Pons (tissue), 1 donor: Measurements from ENCODE around the gene TMEM98.
A peak's percentile ranks its signal among the peaks of the same experiment; 100 is the strongest.
"Not testable (repeated sequence)": the region's sequence is repeated elsewhere in the genome, so short reads cannot be mapped to it uniquely, and the experiment has no call there.

ENCODE experiments used
- DNase-seq: peaks from one replicate; pipeline ENCODE4 v3.0.0-alpha.2; 2016; ENCODE audit warnings: low spot score

TMEM98 gene, protein sequence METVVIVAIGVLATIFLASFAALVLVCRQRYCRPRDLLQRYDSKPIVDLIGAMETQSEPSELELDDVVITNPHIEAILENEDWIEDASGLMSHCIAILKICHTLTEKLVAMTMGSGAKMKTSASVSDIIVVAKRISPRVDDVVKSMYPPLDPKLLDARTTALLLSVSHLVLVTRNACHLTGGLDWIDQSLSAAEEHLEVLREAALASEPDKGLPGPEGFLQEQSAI

DNA sequence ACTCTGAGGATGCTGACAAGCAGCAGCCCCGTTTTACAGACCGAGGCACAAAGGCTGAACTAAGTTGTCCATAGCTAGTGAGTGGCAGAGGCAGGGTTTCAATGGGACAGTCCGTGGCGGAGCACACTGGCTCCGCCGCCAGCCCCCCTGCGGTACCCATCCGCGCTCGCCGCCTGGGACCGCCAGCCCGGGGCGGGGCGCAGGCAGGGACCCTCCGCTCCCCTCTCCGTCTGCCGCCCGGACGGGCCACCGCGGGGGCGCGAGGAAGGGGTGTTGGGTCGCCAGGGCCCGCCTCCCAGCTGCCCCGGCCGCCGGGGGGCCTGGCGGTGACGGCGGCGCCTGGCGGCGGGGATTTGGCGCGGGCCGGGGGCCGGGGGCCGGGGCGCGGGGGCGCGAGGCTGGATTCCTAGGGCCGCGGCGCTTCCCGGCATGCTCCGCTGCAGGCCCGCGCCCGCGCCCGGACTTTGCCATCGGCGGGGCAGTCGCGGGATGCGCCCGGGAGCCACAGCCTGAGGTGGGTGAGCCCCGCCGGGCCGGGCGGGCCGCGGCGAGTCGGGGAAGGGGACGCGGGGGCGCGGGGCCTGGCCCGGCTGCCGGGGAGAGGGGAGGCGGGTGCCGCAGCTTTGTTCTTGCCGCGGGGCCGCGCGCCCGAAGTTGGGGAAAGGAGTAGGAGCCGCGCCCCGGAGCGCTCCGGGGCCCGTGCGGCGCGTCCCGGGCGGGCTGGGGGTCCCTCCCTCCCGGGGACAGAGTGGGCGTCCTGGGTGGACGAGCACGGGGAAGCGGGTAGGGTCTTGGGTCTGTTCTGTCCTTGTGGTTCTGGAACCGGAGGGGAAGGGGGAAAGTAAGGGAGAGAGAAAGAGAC, at the start of gene TMEM98:
Gene TMEM98, plus strand, starts transcription at position 430 of the 862 bp plus-strand sequence. CDS start 3,376 bp downstream, outside the sequence.
- DNase-seq, result peak; percentile 79

DNA sequence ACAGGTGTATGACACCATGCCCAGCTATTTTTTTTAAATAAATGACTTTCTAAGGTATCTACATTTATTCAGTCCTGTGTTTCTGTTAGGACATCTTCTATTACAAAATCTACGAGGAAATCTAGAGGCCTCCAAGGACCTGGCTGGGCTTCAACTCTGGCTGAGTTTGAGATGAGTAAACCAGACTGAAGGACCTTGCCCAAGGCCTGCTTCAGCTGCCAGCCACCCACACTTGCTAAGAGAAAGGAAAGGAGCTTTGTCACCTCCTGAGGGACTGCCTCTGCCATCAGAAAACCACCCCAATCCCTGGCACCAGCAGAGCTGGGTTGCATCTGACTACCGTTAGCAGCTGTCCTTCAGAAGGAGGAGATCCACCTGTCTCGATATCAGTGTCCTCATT, 49.7 kb upstream of the TMEM98 start:
- DNase-seq, result no peak

DNA sequence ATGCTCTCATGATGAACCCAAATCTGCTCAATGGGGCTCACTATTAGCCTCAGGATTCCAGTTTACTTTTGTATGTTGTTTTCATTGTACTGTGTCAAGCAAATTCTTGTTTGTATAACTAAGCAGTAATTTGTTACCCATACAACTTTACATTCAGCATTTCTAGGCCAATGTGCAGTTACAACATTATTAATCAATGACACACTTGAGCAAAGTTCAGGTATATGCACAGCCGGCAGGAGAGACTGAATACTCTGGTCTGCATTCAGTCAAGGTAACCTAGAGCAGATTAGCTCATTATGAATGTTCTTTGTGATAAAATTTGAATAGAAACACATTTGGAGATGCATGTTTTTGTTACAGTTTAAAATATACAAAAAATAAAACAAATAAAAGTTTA, 48.8 kb upstream of the TMEM98 start:
- no peak for DNase-seq

DNA sequence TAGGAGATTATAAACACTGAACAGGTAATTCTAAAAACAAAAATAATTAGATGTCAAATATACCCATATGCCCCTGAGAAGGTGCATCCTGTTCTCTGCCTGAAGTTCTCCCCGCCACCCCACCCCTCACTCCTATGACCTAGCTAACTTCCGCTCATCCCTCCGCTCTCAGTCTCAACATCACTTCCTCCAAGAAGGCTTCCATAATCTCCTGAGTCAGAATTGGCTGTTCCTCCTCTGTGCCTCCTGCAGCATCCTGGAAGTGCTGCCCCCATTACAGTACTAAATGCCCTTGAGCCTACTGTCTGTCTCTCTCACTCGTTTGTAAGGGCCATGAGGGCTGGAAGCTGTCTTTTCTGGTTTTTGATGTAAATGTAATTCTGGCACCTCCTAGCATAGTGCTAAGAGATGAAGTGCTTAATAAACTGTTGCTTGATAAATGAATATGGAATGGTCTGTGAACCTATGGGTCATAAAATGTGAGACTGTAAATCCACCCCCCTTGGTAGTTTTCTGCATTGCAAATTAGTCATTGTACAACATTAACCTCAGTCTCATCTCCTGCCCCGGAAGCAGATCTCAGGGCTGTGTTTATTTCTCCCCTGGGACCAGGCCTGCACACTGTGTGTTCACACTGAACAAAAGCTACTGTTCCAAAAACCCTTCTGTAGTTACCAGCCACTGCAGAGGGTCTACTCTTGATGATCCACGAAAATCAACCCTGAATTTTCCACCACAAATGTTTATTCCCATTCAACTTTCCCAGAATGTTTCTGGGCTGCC, 47.1 kb upstream of the TMEM98 start:
- no peak for DNase-seq

DNA sequence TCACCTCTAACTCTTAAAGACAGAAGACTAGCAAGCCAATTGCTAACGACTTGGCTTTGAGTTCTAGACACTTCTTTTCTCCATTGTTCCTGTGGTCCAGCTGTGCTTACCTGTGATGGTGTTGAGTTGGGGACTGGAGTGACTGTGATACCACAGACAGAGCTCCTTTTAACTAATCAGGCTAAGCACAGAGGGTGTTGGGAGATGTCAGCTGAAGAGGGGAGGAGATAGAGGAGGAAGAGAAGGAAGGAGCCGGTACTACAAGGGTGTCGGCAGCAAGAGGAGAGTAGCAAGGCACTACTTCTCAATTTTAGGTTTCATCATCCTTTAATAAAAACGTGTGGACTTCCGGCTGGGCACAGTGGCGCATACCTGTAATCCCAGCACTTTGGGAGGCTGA, 45.9 kb upstream of the TMEM98 start:
- no peak for DNase-seq

DNA sequence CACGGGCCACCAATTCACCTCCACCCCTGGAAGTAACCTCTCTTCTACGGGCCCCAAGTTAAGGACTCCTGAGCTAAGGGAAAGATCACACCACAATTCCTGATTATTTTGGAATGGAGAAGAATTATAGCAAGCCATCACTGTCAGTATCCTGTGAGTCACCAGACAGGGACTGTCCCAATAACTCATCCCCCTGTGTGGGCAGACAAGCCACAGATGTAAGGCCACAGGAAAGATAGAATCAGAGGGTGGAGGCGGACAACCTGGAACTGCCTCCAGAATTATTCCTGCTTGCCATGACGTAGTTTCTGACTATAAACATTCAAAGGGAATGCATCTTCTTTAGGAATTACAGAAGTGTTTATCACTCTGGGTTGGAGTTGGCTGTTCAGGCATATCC, 45.2 kb upstream of the TMEM98 start:
- no peak for DNase-seq

DNA sequence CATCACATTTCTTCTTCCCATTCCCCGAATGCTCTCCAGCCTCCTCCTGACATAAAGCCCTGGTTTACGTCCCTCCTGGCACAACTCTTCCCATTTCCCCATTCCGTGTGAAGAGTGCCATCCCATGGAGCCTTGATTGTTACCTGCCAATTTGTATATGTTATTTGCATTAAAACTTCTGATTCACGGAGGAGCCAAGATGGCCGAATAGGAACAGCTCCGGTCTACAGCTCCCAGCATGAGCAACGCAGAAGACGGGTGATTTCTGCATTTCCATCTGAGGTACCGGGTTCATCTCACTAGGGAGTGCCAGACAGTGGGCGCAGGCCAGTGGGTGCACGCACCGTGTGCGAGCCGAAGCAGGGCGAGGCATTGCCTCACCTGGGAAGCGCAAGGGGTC, 41.0 kb upstream of the TMEM98 start:
- DNase-seq, result not testable (repeated sequence)

DNA sequence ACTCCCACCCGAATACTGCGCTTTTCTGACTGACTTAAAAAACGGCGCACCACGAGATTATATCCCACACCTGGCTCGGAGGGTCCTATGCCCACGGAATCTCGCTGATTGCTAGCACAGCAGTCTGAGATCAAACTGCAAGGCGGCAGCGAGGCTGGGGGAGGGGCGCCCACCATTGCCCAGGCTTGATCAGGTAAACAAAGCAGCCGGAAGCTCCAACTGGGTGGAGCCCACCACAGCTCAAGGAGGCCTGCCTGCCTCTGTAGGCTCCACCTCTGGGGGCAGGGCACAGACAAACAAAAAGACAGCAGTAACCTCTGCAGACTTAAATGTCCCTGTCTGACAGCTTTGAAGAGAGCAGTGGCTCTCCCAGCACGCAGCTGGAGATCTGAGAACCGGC, 40.5 kb upstream of the TMEM98 start:
- not testable (repeated sequence) for DNase-seq

DNA sequence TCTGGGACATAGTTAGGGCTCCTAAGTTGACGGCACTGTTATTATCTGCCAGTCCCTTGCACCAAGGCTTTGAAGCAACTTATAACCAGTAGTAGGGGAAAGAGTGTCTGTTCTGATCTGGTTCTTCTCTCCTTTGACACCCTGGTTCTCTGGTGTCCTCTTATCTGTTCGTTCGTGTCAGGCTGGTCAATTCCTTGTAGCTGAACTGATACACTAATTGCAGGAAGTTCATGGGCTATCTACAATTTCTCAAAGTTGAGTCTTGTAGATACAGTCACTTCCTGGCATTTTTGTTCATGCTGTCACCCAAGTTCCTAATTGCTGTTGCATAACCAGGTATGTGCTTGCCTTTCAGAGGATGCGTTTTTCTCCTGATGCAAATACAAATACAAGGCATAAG, 33.7 kb upstream of the TMEM98 start:
- no peak for DNase-seq

DNA sequence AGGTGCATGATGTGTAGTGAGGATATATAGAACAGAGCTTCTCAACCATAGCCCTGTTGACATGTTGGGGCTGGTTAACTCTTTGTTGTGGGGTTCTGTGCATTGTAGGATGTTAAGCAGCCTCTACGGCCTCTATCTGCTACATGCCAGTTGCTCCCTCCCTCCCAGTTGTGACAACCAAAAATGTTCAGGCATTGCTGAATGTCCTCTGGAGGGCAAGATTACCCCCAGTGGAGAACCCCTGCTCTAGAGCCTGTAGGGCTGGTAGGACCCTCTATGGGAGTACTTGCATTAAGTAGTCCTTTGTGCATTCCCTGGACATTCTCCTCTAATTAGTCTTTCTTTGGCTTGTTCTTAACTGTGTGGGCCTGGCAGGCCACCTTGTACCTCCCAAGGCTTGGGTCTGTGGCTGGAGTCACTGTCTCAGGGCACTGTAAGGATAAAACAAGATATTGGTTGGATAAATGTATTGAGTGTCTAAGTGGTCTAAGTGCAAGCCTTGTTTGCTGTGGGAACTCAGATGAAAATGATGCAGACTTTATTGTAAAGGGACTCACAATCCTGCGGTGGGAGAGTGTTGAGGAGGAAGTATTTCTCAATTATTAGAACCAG, 31.2 kb upstream of the TMEM98 start:
- DNase-seq, result no peak

DNA sequence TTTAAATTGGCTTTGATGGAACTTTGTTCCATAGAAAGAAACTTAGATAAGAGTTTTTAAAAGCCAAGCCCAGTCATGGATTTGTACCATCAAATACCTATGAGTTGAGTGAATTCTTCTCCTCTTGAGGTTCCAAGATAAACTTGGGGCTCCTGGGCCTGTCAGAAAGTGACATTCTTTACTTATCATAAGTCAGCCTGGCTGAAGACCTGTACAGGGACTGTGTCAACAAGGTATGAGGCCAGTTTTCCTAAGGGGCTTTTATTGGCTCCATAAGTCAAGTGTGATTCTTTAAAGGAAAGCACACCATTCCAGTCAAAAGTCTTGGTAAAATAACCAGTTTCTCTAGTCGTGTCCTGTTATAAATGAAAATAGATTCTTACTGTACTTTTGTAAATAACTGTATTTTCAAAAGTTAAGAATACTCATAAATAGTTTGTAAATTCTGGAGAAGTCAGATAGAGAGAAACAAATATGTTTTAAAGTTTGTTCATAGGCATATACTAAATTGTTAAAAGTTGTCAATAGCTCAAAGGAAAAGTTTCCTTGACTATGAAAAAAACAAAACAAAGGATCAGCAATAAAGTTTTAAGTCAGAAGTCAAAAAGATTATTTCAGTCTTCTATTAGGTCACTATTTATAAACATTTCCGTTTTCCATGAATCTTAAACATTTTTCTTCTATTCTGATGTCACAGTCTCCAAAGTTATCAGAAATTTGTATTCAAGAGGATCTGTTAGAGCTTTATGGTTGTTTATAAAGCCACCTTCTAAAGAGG, 28.5 kb upstream of the TMEM98 start:
- no peak for DNase-seq

DNA sequence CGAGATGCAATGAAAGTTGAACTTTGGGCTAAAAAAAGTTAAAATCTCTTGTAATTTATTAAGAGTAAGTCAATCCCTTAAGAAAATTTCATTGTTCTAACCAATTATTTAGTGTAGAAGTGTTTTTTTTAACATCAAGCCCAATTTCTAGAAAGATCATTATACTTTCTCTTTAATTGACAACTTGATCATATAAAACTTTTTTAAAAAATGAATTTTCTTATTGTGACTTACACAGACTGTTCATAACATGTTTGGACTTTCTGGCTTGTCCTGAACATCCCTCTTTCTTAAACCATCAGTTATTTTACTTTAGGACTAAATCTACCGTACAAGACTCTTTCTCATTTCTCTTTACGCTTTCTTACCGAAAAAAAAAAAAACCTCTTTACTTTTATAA, 26.2 kb upstream of the TMEM98 start:
- DNase-seq, result no peak

DNA sequence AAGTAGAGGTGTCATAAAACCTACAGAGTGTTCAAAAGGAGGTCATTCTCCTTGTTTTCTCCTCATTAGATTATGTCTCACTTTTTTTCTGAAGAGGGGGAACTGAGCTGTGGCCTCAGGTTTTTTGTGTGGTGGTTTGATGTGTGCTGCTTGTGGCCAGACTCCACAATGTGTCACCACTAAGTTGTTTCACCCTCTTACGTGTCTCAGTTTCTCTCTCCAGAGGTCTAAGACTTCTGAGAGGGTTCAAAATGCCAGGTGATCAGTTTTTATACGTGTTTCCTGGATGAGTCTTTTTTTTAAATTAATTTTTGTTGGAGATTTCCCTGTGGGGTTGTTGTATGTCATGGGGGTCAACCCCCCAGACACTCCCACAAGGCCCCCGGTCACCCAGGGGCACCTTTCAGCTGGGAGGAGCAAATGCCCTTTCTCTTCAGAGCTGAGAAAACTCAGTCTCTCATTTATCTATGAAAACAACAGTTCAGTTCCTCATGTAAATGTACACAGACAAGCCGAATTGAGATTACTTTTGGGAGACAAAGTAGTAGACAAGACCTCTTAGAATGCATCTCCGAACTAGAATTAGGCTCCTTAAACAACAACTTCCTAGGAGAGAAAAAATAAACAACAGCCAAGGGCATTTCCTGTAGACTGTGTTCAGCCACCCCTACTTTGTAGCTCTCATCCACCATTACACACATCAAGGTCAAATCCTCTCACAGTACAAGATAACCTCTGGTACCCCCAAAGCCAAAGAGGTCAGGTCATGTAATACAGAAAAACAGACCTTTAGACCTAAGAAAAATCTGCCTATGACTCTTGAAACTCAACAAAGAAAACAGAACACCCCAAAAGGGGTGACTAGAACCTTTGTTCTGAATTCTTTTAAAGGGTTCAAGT, 23.9 kb upstream of the TMEM98 start:
- DNase-seq, result no peak

DNA sequence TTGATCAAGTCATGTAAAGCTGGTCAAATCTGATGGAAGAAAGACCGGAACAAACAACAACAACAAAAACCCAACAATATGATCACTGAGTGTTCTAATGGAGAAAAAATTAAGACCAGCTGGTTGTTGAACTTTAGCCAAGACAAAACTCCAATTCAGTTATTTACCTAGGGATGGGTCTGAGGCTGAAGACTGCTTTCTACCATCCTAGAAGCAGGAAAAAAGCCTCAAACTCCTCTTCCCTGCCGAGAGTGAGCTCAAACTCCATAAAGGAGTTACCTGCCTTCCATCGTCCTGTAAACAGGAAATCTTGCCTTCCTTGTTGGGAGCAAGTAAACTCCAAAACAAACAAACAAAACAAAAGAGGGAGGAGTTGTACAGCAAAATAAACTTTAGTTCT, 23.1 kb upstream of the TMEM98 start:
- DNase-seq, result no peak

DNA sequence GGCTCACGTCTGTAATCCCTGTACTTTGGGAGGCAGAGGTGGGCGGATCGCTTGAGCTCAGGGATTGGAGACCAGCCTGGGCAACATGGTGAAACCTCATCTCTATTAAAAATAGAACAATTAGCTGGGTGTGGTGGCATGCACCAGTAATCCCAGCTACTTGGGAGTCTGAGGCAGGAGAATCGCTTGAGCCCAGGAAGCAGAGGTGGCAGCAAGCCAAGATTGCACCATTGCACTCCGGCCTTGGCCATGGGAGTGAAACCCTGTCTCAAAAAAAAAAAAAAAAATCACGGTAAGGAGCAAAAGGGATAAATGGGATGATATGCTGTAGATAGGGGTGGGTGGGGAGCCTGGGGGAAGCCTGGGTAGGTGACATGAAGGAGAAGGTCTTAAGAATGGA, 20.4 kb upstream of the TMEM98 start:
- DNase-seq, result no peak

DNA sequence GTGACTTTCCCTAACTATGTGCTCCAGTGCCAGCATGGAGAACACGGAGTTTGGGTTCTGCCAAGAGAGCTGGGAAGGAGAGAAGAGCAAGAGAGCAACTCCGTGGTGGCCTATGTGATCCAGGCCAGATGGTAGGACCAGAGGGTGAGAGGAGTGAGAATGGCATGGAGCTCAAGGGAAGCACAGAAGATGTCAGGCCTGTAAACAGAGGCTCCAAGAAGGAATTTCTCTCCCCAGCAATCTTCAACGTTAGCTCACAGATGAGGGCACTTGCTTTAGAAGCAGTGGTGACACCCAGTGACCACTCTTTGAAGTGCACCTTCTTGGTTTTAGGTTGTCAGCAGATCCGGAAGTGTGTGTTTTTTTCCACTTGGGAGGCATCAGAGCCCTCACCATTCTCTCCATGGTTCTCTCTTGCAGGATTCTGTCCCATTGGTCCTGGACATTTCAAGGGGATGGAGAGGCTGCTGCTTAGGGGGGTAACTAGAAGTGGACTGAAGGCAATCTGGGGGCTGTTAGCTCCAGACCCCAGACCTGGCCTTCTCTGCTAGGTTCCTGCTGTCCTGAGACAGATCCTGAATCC, 18.1 kb upstream of the TMEM98 start:
- peak; percentile 94 for DNase-seq

DNA sequence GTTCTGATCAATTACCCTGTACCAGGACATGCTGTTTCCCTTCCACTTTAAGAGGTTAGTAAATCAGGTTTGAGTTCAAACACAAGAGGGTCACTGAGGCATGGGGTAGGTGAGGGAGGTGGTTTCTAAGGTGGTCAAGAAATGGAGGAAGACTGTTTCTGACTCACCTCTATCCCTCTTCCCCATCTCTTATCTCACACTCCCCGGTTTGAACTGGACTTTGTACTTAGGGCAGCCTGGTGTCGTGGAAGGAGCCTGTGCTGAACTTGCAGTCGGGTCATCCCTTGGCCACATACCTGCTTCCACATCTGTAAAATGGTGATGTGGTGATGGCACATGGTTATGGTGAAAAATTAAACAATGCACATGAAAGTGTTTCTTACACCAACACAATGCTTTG, 17.2 kb upstream of the TMEM98 start:
- DNase-seq, result no peak

DNA sequence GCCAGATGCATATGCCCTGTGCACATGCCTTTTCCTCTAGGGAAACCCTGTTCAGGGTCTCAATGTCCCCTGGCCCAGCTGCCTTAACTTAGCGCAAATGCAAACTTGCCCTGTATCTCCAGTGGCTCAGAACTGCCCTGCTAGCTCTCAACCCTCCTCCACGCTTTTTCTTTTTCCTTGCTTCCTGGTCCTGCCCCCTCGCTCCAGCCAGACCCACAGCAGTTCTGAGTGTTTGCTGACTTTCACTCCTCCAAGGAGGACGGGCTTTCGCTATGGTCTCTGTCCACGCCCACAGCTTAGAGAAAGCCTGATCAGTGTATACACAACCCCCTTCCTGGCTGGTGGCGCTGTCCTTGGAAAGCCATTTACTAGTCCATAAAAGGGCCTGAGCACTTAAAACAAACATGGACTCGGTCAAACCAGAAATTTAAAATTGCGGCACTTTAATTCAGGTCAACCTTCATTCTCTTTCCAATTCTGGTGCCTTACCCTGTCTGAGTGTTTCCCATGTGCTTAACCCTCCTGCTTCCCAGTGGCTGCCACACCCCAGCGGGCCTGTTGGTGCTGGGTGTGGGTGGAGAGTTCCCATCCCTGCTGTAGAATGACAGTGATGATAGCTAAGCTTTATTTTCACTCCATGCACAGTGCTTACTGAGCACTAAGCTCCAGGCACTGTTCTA, 15.6 kb upstream of the TMEM98 start:
- no peak for DNase-seq

DNA sequence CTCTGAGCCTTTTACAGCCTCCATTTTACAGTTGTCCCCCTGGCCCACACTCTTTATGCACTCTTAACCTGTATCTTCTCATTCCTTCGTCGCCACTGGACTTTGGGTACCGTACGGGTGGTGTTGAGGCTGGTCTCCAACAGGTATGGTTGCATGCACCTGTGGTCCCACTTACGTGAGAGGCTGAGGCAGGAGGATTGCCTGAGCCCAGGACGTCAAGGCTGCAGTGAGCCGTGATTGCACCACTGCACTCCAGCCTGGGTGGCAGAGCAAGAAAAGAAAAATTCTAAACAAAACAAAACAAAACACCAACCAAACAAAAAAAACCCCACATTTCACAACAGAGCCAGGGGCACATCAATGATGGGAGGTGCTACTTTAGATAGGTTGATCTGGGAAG, 14.4 kb upstream of the TMEM98 start:
- DNase-seq, result no peak

DNA sequence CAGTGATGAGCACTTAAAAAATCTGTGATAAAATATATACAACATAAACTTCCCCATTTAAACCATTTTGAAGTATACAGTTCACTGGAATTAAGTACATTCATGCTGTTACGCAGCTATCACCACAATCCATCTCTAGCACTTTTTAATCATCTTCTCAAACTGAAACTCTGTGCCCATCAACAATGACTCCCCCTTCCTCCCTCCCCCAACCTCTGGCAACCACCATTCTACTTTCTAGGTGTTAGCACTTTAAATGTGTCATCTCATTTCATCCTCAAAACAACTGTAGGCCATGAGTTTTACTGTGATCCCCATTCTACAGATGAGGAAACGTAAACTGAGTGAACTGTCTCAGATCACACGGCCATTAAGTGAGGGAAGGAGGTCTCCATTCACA, 13.8 kb upstream of the TMEM98 start:
- DNase-seq, result no peak
